WTC11 (cell line): ENCODE results near the gene TMEM217. TPM values are rescaled to one million over a fixed set of nuclear protein-coding genes. Genes with fewer than 3 reads are reported as not detected.
"Not testable (repeated sequence)": the region's sequence is repeated elsewhere in the genome, so short reads cannot be mapped to it uniquely, and the experiment has no call there.

Source experiments
- ATAC-seq: fragments of 200-7000 bp; cut with Tn5 transposase; 2 replicates; pipeline ENCODE4 v1.10.0; 2021; ENCODE audit warnings: mild to moderate bottlenecking, moderate library complexity
- CTCF ChIA-PET: fragments of 300-600 bp; sonication (Branson Sonifier 250); formaldehyde crosslinking; loops from one replicate; lab custom pipeline; 2021; ENCODE audit warnings: antibody characterized with exemption; lab: Charles Lee
- POLR2A ChIA-PET: fragments of 350-600 bp; sonication (Branson Sonifier 250); formaldehyde crosslinking; loops from one replicate; lab custom pipeline; 2021; ENCODE audit warnings: antibody characterized with exemption; lab: Charles Lee
- DNase-seq: peaks from one replicate; pipeline ENCODE4 v3.0.0; 2021; ENCODE audit warnings: low spot score
- H3K27ac Mint-ChIP-seq: 2 replicates; pipeline ENCODE4 v1.8.0; 2021; ENCODE audit warnings: mixed read lengths
- H3K27me3 Mint-ChIP-seq: 2 replicates; pipeline ENCODE4 v1.8.0; 2021; ENCODE audit warnings: low read depth, mild to moderate bottlenecking, moderate library complexity, mixed read lengths
- H3K36me3 Mint-ChIP-seq: 2 replicates; pipeline ENCODE4 v1.8.0; 2021; ENCODE audit warnings: mixed read lengths
- H3K4me1 Mint-ChIP-seq: 2 replicates; pipeline ENCODE4 v1.8.0; 2022; ENCODE audit warnings: mixed read lengths
- H3K4me3 Mint-ChIP-seq: 2 replicates; pipeline ENCODE4 v1.8.0; 2021; ENCODE audit warnings: mild to moderate bottlenecking, moderate library complexity, mixed read lengths
- H3K9me3 Mint-ChIP-seq: 2 replicates; pipeline ENCODE4 v1.8.0; 2021; ENCODE audit warnings: mixed read lengths
- ATF1 ChIP-seq: sonication (generic); formaldehyde crosslinking; IDR thresholded peaks from 2 replicates; pipeline ENCODE4 v1.8.1; 2023; ENCODE audit warnings: mild to moderate bottlenecking, moderate library complexity, missing genetic modification reagents
- CREM ChIP-seq: sonication (generic); formaldehyde crosslinking; IDR thresholded peaks from 2 replicates; pipeline ENCODE4 v1.8.1; 2022; ENCODE audit warnings: mild to moderate bottlenecking, missing genetic modification reagents, moderate library complexity
- JUN ChIP-seq: sonication (generic); formaldehyde crosslinking; IDR thresholded peaks from 2 replicates; pipeline ENCODE4 v1.8.0; 2023; ENCODE audit warnings: mild to moderate bottlenecking, missing genetic modification reagents
- MYBL2 ChIP-seq: sonication (generic); formaldehyde crosslinking; IDR thresholded peaks from 2 replicates; pipeline ENCODE4 v1.8.1; 2023; ENCODE audit warnings: mild to moderate bottlenecking, moderate library complexity, missing genetic modification reagents
- NFATC4 ChIP-seq: fragments of 250-450 bp; sonication (Bioruptor Pico); IDR thresholded peaks from 2 replicates; pipeline ENCODE4 v1.9.0; 2021; ENCODE audit warnings: mild to moderate bottlenecking
- NFYB ChIP-seq: sonication (generic); formaldehyde crosslinking; conservative IDR thresholded peaks from 2 replicates; pipeline ENCODE4 v1.8.0; 2022; ENCODE audit warnings: low read depth, missing genetic modification reagents
- OVOL2 ChIP-seq: fragments of 250-450 bp; sonication (Bioruptor Pico); IDR thresholded peaks from 2 replicates; pipeline ENCODE4 v1.9.0; 2021; ENCODE audit warnings: mild to moderate bottlenecking, borderline replicate concordance
- RELA ChIP-seq: sonication (generic); formaldehyde crosslinking; IDR thresholded peaks from 2 replicates; pipeline ENCODE4 v1.8.1; 2022; ENCODE audit warnings: missing genetic modification reagents, mild to moderate bottlenecking, borderline replicate concordance
- SMAD3 ChIP-seq: sonication (generic); formaldehyde crosslinking; IDR thresholded peaks from 2 replicates; pipeline ENCODE4 v1.8.0; 2022; ENCODE audit warnings: missing genetic modification reagents, mild to moderate bottlenecking, borderline replicate concordance
- SMAD4 ChIP-seq: sonication (generic); formaldehyde crosslinking; IDR thresholded peaks from 2 replicates; pipeline ENCODE4 v1.8.0; 2022; ENCODE audit warnings: mild to moderate bottlenecking, missing genetic modification reagents
- TEAD1 ChIP-seq: sonication (generic); formaldehyde crosslinking; IDR thresholded peaks from 2 replicates; pipeline ENCODE4 v1.8.0; 2022; ENCODE audit warnings: mild to moderate bottlenecking, missing genetic modification reagents
- ZNF317 ChIP-seq: sonication (generic); formaldehyde crosslinking; IDR thresholded peaks from 2 replicates; pipeline ENCODE4 v1.8.1; 2023; ENCODE audit warnings: low read depth, mild to moderate bottlenecking, moderate library complexity, missing genetic modification reagents, borderline replicate concordance
- ZNF416 ChIP-seq: fragments of 250-450 bp; sonication (Bioruptor Pico); IDR thresholded peaks from 2 replicates; pipeline ENCODE4 v1.9.0; 2021; ENCODE audit warnings: mild to moderate bottlenecking, inconsistent platforms
- total RNA-seq: library from RNA; stranded (reverse); gene quantifications from 3 replicates; pipeline ENCODE4 v1.2.3, GENCODE V29; 2021
- TF ChIP-seq, protein P1 (sequence below): sonication (generic); formaldehyde crosslinking; IDR thresholded peaks from 2 replicates; pipeline ENCODE4 v1.8.0; 2022; ENCODE audit warnings: mild to moderate bottlenecking, missing genetic modification reagents
- TF ChIP-seq, protein P2 (sequence below): fragments of 200-600 bp; IDR thresholded peaks from 2 replicates; pipeline ENCODE4 v1.8.0; 2022; ENCODE audit warnings: antibody characterized with exemption
- TF ChIP-seq, protein P3 (sequence below): sonication (generic); formaldehyde crosslinking; IDR thresholded peaks from 2 replicates; pipeline ENCODE4 v1.8.1; 2022; ENCODE audit warnings: mild to moderate bottlenecking, moderate library complexity, missing genetic modification reagents
- TF ChIP-seq, protein P4 (sequence below): fragments of 250-450 bp; sonication (Bioruptor Pico); IDR thresholded peaks from 2 replicates; pipeline ENCODE4 v1.9.0; 2021; ENCODE audit warnings: mild to moderate bottlenecking, borderline replicate concordance
- TF ChIP-seq, protein P5 (sequence below): sonication (generic); formaldehyde crosslinking; IDR thresholded peaks from 2 replicates; pipeline ENCODE4 v1.8.1; 2023; ENCODE audit warnings: mild to moderate bottlenecking, missing genetic modification reagents
- TF ChIP-seq, protein P6 (sequence below): sonication (generic); formaldehyde crosslinking; IDR thresholded peaks from 2 replicates; pipeline ENCODE4 v1.8.0; 2022; ENCODE audit warnings: missing genetic modification reagents

TMEM217 gene
- total RNA-seq, 1 experiment from 2014 or later = 0.61 TPM

DNA sequence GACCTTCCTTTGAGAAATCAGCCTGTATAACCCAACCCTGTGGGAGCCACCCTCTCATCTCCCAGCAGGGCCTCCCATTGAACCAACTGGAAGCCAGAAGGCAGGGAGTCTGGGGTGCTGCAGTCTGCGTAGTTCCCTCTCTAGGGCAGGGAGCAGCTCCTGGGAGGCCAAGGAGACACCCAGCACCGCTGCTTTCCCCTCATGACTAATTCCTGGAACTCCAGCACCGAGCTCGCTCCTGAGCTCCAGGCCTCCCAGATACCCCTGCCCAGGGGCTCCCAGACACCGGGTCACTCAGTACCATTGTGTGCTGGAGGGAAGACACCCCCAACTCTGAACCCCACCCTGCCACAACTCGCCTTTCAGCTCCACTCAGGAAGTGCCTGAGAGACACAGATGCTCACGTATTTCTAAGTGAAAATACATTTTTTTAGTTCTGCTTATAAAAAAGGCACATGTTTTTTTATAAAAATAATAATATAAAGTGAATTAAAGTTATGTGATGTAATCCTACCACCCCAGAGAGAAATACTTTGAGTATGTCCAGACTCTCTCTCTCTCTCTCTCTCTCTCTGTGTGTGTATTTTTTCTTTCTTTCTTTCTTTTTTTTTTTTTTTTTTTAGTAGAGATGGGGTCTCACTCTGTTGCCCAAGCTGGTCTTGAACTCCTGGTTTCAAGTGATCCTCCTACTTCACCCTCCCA is 70.5 kb downstream of the TMEM217 start:
- Mint-ChIP-seq H3K27ac (no peak overlapping the region), H3K4me1 (peaks cover 1% of the 10 kb centered on the region; the same call in 1 of the 2 replicates), H3K4me3 (no peak overlapping the region), H3K27me3 (no peaks in the 10 kb centered on the region), H3K9me3 (peaks cover 8% of the 10 kb centered on the region), H3K36me3 (no peaks in the 10 kb centered on the region)
- TF ChIP-seq ZNF416 = no peak
- TF ChIP-seq ZNF317 (CRISPR knock-in tag) = no peak
- no peak for TF ChIP-seq SMAD3 (CRISPR knock-in tag)
- TF ChIP-seq OVOL2 (CRISPR knock-in tag) = no peak
- TF ChIP-seq NFATC4 (CRISPR knock-in tag) = no peak
- no peak for TF ChIP-seq SMAD4 (CRISPR knock-in tag)
- no peak for TF ChIP-seq MYBL2 (CRISPR knock-in tag)
- TF ChIP-seq, protein P1, sequence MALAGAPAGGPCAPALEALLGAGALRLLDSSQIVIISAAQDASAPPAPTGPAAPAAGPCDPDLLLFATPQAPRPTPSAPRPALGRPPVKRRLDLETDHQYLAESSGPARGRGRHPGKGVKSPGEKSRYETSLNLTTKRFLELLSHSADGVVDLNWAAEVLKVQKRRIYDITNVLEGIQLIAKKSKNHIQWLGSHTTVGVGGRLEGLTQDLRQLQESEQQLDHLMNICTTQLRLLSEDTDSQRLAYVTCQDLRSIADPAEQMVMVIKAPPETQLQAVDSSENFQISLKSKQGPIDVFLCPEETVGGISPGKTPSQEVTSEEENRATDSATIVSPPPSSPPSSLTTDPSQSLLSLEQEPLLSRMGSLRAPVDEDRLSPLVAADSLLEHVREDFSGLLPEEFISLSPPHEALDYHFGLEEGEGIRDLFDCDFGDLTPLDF = no peak
- TF ChIP-seq, protein P2, sequence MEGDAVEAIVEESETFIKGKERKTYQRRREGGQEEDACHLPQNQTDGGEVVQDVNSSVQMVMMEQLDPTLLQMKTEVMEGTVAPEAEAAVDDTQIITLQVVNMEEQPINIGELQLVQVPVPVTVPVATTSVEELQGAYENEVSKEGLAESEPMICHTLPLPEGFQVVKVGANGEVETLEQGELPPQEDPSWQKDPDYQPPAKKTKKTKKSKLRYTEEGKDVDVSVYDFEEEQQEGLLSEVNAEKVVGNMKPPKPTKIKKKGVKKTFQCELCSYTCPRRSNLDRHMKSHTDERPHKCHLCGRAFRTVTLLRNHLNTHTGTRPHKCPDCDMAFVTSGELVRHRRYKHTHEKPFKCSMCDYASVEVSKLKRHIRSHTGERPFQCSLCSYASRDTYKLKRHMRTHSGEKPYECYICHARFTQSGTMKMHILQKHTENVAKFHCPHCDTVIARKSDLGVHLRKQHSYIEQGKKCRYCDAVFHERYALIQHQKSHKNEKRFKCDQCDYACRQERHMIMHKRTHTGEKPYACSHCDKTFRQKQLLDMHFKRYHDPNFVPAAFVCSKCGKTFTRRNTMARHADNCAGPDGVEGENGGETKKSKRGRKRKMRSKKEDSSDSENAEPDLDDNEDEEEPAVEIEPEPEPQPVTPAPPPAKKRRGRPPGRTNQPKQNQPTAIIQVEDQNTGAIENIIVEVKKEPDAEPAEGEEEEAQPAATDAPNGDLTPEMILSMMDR = no peak
- no peak for TF ChIP-seq TEAD1 (CRISPR knock-in tag)
- no peak for TF ChIP-seq JUN
- TF ChIP-seq NFYB = no peak
- no peak for TF ChIP-seq RELA (CRISPR knock-in tag)
- no peak for TF ChIP-seq CREM
- TF ChIP-seq, protein P3, sequence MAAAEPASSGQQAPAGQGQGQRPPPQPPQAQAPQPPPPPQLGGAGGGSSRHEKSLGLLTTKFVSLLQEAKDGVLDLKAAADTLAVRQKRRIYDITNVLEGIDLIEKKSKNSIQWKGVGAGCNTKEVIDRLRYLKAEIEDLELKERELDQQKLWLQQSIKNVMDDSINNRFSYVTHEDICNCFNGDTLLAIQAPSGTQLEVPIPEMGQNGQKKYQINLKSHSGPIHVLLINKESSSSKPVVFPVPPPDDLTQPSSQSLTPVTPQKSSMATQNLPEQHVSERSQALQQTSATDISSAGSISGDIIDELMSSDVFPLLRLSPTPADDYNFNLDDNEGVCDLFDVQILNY (CRISPR knock-in tag) = no peak
- TF ChIP-seq, protein P4, sequence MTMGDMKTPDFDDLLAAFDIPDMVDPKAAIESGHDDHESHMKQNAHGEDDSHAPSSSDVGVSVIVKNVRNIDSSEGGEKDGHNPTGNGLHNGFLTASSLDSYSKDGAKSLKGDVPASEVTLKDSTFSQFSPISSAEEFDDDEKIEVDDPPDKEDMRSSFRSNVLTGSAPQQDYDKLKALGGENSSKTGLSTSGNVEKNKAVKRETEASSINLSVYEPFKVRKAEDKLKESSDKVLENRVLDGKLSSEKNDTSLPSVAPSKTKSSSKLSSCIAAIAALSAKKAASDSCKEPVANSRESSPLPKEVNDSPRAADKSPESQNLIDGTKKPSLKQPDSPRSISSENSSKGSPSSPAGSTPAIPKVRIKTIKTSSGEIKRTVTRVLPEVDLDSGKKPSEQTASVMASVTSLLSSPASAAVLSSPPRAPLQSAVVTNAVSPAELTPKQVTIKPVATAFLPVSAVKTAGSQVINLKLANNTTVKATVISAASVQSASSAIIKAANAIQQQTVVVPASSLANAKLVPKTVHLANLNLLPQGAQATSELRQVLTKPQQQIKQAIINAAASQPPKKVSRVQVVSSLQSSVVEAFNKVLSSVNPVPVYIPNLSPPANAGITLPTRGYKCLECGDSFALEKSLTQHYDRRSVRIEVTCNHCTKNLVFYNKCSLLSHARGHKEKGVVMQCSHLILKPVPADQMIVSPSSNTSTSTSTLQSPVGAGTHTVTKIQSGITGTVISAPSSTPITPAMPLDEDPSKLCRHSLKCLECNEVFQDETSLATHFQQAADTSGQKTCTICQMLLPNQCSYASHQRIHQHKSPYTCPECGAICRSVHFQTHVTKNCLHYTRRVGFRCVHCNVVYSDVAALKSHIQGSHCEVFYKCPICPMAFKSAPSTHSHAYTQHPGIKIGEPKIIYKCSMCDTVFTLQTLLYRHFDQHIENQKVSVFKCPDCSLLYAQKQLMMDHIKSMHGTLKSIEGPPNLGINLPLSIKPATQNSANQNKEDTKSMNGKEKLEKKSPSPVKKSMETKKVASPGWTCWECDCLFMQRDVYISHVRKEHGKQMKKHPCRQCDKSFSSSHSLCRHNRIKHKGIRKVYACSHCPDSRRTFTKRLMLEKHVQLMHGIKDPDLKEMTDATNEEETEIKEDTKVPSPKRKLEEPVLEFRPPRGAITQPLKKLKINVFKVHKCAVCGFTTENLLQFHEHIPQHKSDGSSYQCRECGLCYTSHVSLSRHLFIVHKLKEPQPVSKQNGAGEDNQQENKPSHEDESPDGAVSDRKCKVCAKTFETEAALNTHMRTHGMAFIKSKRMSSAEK (CRISPR knock-in tag) = no peak
- no peak for TF ChIP-seq ATF1
- TF ChIP-seq, protein P5, sequence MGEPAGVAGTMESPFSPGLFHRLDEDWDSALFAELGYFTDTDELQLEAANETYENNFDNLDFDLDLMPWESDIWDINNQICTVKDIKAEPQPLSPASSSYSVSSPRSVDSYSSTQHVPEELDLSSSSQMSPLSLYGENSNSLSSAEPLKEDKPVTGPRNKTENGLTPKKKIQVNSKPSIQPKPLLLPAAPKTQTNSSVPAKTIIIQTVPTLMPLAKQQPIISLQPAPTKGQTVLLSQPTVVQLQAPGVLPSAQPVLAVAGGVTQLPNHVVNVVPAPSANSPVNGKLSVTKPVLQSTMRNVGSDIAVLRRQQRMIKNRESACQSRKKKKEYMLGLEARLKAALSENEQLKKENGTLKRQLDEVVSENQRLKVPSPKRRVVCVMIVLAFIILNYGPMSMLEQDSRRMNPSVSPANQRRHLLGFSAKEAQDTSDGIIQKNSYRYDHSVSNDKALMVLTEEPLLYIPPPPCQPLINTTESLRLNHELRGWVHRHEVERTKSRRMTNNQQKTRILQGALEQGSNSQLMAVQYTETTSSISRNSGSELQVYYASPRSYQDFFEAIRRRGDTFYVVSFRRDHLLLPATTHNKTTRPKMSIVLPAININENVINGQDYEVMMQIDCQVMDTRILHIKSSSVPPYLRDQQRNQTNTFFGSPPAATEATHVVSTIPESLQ (CRISPR knock-in tag) = no peak
- TF ChIP-seq, protein P6, sequence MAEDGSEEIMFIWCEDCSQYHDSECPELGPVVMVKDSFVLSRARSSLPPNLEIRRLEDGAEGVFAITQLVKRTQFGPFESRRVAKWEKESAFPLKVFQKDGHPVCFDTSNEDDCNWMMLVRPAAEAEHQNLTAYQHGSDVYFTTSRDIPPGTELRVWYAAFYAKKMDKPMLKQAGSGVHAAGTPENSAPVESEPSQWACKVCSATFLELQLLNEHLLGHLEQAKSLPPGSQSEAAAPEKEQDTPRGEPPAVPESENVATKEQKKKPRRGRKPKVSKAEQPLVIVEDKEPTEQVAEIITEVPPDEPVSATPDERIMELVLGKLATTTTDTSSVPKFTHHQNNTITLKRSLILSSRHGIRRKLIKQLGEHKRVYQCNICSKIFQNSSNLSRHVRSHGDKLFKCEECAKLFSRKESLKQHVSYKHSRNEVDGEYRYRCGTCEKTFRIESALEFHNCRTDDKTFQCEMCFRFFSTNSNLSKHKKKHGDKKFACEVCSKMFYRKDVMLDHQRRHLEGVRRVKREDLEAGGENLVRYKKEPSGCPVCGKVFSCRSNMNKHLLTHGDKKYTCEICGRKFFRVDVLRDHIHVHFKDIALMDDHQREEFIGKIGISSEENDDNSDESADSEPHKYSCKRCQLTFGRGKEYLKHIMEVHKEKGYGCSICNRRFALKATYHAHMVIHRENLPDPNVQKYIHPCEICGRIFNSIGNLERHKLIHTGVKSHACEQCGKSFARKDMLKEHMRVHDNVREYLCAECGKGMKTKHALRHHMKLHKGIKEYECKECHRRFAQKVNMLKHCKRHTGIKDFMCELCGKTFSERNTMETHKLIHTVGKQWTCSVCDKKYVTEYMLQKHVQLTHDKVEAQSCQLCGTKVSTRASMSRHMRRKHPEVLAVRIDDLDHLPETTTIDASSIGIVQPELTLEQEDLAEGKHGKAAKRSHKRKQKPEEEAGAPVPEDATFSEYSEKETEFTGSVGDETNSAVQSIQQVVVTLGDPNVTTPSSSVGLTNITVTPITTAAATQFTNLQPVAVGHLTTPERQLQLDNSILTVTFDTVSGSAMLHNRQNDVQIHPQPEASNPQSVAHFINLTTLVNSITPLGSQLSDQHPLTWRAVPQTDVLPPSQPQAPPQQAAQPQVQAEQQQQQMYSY (CRISPR knock-in tag) = no peak
- POLR2A ChIA-PET = interaction anchor here (0.5 to 1.4 kb wide), 3 partner anchors 23 to 62 kb away, joined by 3 to 13 read pairs (median 5); no protein-coding TSS in a partner anchor
- CTCF ChIA-PET = interaction anchor here (0.7 to 1.7 kb wide), 7 partner anchors 23 to 302 kb away, joined by 3 to 7 read pairs (median 4); no protein-coding TSS in a partner anchor
- no peak for DNase-seq
- ATAC-seq = no peak

DNA sequence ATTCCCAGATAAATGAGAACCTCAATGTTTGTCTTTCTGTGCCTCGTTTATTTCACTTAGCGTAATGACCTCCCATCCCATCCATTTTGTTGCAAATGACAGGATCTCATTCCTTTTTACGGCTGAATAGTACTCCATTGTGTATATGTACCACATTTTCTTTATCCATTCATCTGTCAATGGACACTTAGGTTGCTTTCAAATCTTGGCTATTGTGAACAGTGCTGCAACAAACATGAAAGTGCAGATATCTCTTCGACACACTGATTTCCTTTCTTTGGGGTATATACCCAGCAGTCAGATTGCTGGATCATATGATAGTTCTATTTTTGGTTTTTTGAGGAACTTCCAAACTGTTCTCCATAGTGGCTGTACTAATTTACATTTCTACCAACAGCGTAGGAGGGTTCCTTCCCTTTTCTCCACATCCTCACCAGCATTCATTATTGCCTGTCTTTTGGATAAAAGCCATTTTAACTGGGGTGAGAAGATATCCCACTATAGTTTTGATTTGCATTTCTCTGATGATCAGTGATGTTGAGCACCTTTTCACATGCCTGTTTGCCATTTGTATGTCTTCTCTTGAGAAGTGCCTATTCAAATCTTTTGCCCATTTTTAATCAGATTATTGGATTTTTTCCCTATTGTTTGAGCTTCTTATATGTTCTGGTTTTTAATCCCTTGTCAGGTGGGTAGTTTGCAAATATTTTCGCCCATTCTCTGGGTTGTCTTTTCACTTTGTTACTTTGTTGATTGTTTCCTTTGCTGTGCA is 71.8 kb downstream of the TMEM217 start:
- not testable (repeated sequence) for DNase-seq, H3K9me3 Mint-ChIP-seq, ATAC-seq, H3K36me3 Mint-ChIP-seq, H3K27me3 Mint-ChIP-seq, H3K27ac Mint-ChIP-seq, H3K4me3 Mint-ChIP-seq, H3K4me1 Mint-ChIP-seq
- POLR2A ChIA-PET = interaction anchor here (0.7 to 1.4 kb wide), 2 partner anchors 48 to 250 kb away, joined by 3 to 13 read pairs; no protein-coding TSS in a partner anchor
- CTCF ChIA-PET = interaction anchor here (1.2 to 1.7 kb wide), 6 partner anchors 24 to 301 kb away, joined by 4 to 7 read pairs (median 4); no protein-coding TSS in a partner anchor
